Osteoblast (primary cell): ENCODE results near the gene TINAGL1. TPM values are rescaled to one million over a fixed set of nuclear protein-coding genes. Genes with fewer than 3 reads are reported as not detected.

ENCODE experiments used
- DNase-seq: peaks from one replicate; pipeline ENCODE4 v3.0.0; 2011; ENCODE audit warnings: low spot score, mixed read lengths; ENCODE audit not compliant: insufficient read length; ENCODE audit errors: missing footprints
- H2AFZ ChIP-seq: 2 replicates; pipeline ENCODE4 v1.6.0; 2011; ENCODE audit warnings: mild to moderate bottlenecking, low read length
- H3K27ac ChIP-seq: 2 replicates; pipeline ENCODE4 v1.5.1; 2011; ENCODE audit warnings: mild to moderate bottlenecking, low read depth, low read length, moderate library complexity
- H3K27me3 ChIP-seq: 2 replicates; pipeline ENCODE4 v1.6.0; 2012; ENCODE audit warnings: mild to moderate bottlenecking, control low read depth, inconsistent platforms, low read length, moderate library complexity; ENCODE audit not compliant: insufficient read depth
- H3K36me3 ChIP-seq: 2 replicates; pipeline ENCODE4 v1.5.1; 2011; ENCODE audit warnings: mild to moderate bottlenecking, low read length, control low read depth, moderate library complexity; ENCODE audit not compliant: insufficient read depth
- H3K4me1 ChIP-seq: 2 replicates; pipeline ENCODE4 v1.5.1; 2011; ENCODE audit warnings: mild to moderate bottlenecking, low read length, control low read depth, moderate library complexity; ENCODE audit not compliant: insufficient read depth
- H3K4me2 ChIP-seq: 2 replicates; pipeline ENCODE4 v1.6.0; 2011; ENCODE audit warnings: mild to moderate bottlenecking, low read length; ENCODE audit not compliant: insufficient read depth
- H3K4me3 ChIP-seq: fragments of 200-600 bp; sonication (generic); 3 replicates; pipeline ENCODE4 v1.5.1; 2012; ENCODE audit warnings: mild to moderate bottlenecking, low read length, inconsistent platforms; ENCODE audit not compliant: insufficient read depth
- H3K79me2 ChIP-seq: 2 replicates; pipeline ENCODE4 v1.6.0; 2012; ENCODE audit warnings: mild to moderate bottlenecking, low read length, control low read depth, inconsistent platforms; ENCODE audit not compliant: insufficient read depth
- H3K9me3 ChIP-seq: 2 replicates; pipeline ENCODE4 v1.5.1; 2011; ENCODE audit warnings: low read depth, low read length, control low read depth
- H4K20me1 ChIP-seq: 2 replicates; pipeline ENCODE4 v1.6.0; 2012; ENCODE audit warnings: mild to moderate bottlenecking, low read length, control low read depth; ENCODE audit not compliant: insufficient read depth
- total RNA-seq: library from RNA; depleted of rRNA; stranded (reverse); fragments of >200 nt; gene quantifications from 2 replicates; pipeline ENCODE4 v1.2.3, GENCODE V29; 2012
- TF ChIP-seq, protein P1 (sequence below): IDR thresholded peaks from 2 replicates; pipeline ENCODE4 v1.5.1; 2011; ENCODE audit warnings: mild to moderate bottlenecking, low read depth, low read length, moderate library complexity; ENCODE audit errors: extremely low read depth

TINAGL1 gene
- total RNA-seq, 1 donor, result 50.3 TPM

DNA sequence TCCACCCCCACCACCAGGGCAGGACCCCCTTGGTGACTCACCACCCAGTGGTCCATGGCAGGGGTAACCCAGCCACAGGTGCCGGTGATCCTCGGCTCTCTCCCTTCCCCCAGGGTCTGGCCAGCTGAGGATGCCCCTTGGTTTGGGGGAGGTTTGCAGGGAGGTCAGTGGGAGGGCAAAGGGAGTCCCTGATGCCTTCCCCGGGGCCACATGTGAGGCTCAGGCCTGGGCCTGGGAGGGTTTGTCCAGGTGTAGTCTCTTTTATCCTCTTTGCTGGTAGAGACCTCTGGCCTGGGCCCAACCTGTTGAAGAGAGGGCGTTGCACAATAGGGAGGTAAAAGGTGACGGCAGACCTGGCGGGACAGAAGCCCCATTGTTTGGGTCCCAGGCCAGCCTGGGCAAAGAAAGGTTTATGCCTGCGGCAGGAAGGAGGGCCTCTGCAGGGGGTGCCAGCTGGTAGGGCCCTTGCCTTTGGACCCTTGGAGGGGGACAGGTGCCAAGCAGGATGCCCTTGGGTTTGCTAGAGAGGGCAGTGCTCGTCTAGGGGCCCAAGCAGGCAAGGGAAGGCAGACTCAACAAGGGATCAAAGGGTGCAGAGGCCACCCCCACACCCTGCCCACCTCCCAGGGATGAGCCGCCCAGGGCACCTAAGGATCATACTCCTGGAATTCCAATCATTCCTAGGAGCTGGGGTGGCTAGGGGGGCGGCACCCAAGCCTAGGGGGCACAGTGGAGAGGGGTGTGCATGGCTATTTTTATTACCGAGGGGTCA lies 760 bp upstream of the TINAGL1 start:
- peaks cover 70% of the 10 kb centered on the region for H3K4me1 ChIP-seq
- TF ChIP-seq, protein P1, sequence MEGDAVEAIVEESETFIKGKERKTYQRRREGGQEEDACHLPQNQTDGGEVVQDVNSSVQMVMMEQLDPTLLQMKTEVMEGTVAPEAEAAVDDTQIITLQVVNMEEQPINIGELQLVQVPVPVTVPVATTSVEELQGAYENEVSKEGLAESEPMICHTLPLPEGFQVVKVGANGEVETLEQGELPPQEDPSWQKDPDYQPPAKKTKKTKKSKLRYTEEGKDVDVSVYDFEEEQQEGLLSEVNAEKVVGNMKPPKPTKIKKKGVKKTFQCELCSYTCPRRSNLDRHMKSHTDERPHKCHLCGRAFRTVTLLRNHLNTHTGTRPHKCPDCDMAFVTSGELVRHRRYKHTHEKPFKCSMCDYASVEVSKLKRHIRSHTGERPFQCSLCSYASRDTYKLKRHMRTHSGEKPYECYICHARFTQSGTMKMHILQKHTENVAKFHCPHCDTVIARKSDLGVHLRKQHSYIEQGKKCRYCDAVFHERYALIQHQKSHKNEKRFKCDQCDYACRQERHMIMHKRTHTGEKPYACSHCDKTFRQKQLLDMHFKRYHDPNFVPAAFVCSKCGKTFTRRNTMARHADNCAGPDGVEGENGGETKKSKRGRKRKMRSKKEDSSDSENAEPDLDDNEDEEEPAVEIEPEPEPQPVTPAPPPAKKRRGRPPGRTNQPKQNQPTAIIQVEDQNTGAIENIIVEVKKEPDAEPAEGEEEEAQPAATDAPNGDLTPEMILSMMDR, result no peak
- H3K27me3 ChIP-seq, result no peaks in the 10 kb centered on the region
- H3K4me2 ChIP-seq, result peak overlapping the region; percentile 90
- H3K27ac ChIP-seq, result no peak overlapping the region
- peaks cover 12% of the 10 kb centered on the region for H3K79me2 ChIP-seq
- no peaks in the 10 kb centered on the region for H3K36me3 ChIP-seq
- H4K20me1 ChIP-seq, result no peaks in the 10 kb centered on the region
- H3K4me3 ChIP-seq, result no peak overlapping the region
- H3K9me3 ChIP-seq, result no peaks in the 10 kb centered on the region
- DNase-seq, result peak; percentile 52
- no peak overlapping the region for H2AFZ ChIP-seq

DNA sequence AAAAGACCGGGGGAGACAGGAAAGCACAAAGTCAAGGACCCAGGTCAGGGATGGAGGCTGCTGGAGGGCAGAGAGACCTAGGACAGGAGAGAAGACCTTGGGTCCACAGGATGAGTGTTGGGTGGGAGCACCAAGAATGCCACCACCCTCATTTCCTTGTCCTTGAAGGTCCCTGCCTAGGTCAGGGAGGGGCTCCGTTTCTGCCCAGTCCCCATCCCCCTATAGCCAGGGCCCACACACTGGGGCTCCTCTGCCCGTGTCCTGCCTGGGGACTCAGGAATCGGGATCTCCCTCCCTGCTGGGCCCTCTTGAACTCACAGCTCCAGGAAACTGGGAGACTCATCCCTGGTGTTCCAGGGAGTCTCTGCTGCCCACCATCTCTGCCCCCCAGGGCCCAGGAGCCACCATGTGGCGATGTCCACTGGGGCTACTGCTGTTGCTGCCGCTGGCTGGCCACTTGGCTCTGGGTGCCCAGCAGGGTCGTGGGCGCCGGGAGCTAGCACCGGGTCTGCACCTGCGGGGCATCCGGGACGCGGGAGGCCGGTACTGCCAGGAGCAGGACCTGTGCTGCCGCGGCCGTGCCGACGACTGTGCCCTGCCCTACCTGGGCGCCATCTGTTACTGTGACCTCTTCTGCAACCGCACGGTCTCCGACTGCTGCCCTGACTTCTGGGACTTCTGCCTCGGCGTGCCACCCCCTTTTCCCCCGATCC lies 584 bp downstream of the TINAGL1 start:
- Histone ChIP-seq H3K9me3 (no peaks in the 10 kb centered on the region), H3K4me2 (peak overlapping the region; percentile 90), H3K36me3 (no peaks in the 10 kb centered on the region), H4K20me1 (no peaks in the 10 kb centered on the region), H3K27ac (peak overlapping the region; percentile 51), H2AFZ (peak overlapping the region; percentile 59), H3K27me3 (no peaks in the 10 kb centered on the region), H3K4me3 (peak overlapping the region; percentile 79), H3K4me1 (peaks cover 70% of the 10 kb centered on the region), H3K79me2 (peaks cover 12% of the 10 kb centered on the region)
- DNase-seq, result peak; percentile 76
- TF ChIP-seq, protein P1, result no peak

DNA sequence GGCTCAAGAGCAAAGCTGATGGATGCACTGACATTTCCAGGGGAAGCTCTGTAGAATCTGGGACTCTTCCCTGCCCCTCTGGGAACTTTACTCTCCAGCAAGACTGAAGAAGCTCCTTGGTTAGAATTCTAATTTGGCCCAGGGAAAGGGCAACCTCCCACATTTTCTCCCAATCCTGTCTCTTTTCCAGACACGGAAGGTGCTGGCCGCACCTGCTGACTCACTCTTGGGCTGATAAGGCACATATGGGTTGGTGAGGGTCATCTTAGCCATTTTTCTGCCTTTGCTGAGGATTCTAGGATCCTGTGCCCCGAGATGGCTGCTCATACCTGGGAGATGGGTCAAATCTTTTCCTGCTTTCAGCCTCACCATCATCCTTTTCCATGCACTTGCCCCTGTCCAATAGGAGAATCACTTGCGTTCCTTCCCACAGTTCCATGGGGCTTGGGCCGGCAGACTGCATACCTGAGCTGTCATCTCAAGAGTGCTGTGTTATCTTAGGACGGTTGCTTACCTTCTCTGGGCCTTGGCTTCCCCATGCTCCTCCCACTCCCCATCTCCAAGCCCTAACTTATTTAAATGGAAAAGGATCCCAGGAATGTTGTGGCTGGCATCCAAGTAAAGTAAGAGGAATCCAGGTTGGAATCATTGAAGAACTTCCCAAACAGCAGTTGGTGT lies 1.3 kb downstream of the TINAGL1 start:
- TF ChIP-seq, protein P1, result no peak
- Histone ChIP-seq H3K9me3 (no peaks in the 10 kb centered on the region), H3K4me1 (peaks cover 72% of the 10 kb centered on the region), H3K27ac (peak overlapping the region; percentile 51), H3K4me3 (peak overlapping the region; percentile 79), H2AFZ (no peak overlapping the region), H3K36me3 (no peaks in the 10 kb centered on the region), H4K20me1 (no peaks in the 10 kb centered on the region), H3K27me3 (no peaks in the 10 kb centered on the region), H3K79me2 (peaks cover 12% of the 10 kb centered on the region), H3K4me2 (peak overlapping the region; percentile 90)
- DNase-seq, result peak; percentile 80
